ENCODE results near the gene BPIFA2. TPM values are rescaled to one million over a fixed set of nuclear protein-coding genes. Genes with fewer than 3 reads are reported as not detected.

The BPIFA2 gene
- total RNA-seq, 1 donor from 2014 or later, result not detected

- Histone ChIP-seq H3K4me3 (no peak overlapping the region), H3K9me3 (no peaks in the 10 kb centered on the region), H3K36me3 (no peaks in the 10 kb centered on the region), H3K4me1 (no peaks in the 10 kb centered on the region), H3K27me3 (no peaks in the 10 kb centered on the region), H3K27ac (no peak overlapping the region)
- intact Hi-C loops (cut with DNase I), result no loop called here
- TF ChIP-seq CTCF (IDR thresholded peaks at IDR 0.05), result no peak
- DNase-seq (ENCODE audit: low spot score in 2 of 2), result no peak
Measured at GRCh38 chr20:33224399-33224798, 56.4 kb downstream of the BPIFA2 start.

GRCh38 chr20:33229843-33230242, 61.9 kb downstream of the BPIFA2 start:
- Histone ChIP-seq H3K36me3 (no peaks in the 10 kb centered on the region), H3K4me3 (no peak overlapping the region), H3K27me3 (no peaks in the 10 kb centered on the region), H3K27ac (no peak overlapping the region), H3K4me1 (no peaks in the 10 kb centered on the region), H3K9me3 (no peaks in the 10 kb centered on the region)
- intact Hi-C loops (cut with DNase I), result no loop called here
- no peak for DNase-seq (ENCODE audit: low spot score in 2 of 2)
- TF ChIP-seq CTCF (IDR thresholded peaks at IDR 0.05), result no peak

Other genes with a start within 250 kb of the BPIFA2 start
- gene SUN5, start 163.7 kb upstream of the BPIFA2 start, total RNA-seq, result not detected
- gene BPIFB2, start 160.5 kb upstream of the BPIFA2 start, total RNA-seq, result not detected
- not detected for gene BPIFB6, start 136.5 kb upstream of the BPIFA2 start, total RNA-seq
- not detected for gene BPIFB3, start 114.3 kb upstream of the BPIFA2 start, total RNA-seq
- not detected for gene BPIFB4, start 88.5 kb upstream of the BPIFA2 start, total RNA-seq
- not detected for gene BPIFA3, start 49.2 kb downstream of the BPIFA2 start, total RNA-seq
- gene BPIFA1, start 67.8 kb downstream of the BPIFA2 start, total RNA-seq, result not detected
- gene BPIFB1, start 115.1 kb downstream of the BPIFA2 start, total RNA-seq, result not detected
- 42.8 TPM for gene CDK5RAP1, start 233.4 kb downstream of the BPIFA2 start, total RNA-seq